GM12891 (cell line): ENCODE data around the gene CTDP1.

Experiments
- DNase-seq: peaks from one replicate; pipeline ENCODE4 v3.0.0; 2011; ENCODE audit warnings: low spot score; ENCODE audit not compliant: insufficient read length
- FAIRE-seq: peaks from 2 replicates; lab custom pipeline; 2011; peaks lifted over from hg19 to GRCh38; lab: Jason Lieb, UNC
- PAX5 ChIP-seq: IDR thresholded peaks from 2 replicates; pipeline ENCODE4 v1.6.1; 2011; ENCODE audit warnings: low read length, moderate library complexity, mild to moderate bottlenecking; ENCODE audit not compliant: insufficient read depth, severe bottlenecking
- POLR2A ChIP-seq: IDR thresholded peaks from 2 replicates; pipeline ENCODE4 v1.6.1; 2011; ENCODE audit warnings: low read depth, low read length, control low read depth
- POLR2AphosphoS5 ChIP-seq: IDR thresholded peaks from 2 replicates; pipeline ENCODE4 v1.6.1; 2011; ENCODE audit warnings: low read depth, low read length, control low read depth
- POU2F2 ChIP-seq: IDR thresholded peaks from 2 replicates; pipeline ENCODE4 v1.6.1; 2011; ENCODE audit warnings: low read depth, mild to moderate bottlenecking, control low read depth, low read length, moderate library complexity
- SPI1 ChIP-seq: IDR thresholded peaks from 2 replicates; pipeline ENCODE4 v1.6.1; 2011; ENCODE audit warnings: low read depth, low read length, control low read depth
- TAF1 ChIP-seq: IDR thresholded peaks from 2 replicates; pipeline ENCODE4 v1.6.1; 2011; ENCODE audit warnings: low read depth, low read length, control low read depth

CTDP1 gene

DNA sequence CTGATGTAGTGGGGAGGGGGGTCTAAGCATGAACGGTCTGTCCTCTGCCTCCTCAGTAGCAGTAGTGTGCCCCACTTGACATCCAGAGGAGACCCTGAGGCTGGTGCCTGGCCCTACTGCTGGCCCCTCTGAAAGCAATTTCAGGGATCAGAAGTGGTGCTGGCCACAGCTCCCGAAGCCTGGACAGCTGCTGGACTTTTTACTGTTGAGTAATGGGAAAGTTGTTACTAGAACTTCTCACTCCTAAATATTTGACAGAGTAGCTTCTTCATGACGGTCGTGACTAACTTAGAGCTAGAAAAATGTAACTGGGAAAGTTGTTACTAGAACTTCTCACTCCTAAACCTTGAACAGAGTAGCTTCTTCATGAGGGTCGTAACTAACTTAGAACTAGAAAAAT is 23.3 kb downstream of the CTDP1 start:
- DNase-seq, result no peak
- FAIRE-seq, result no peak
- no peak for TF ChIP-seq TAF1
- no peak for TF ChIP-seq PAX5
- TF ChIP-seq POLR2AphosphoS5, result no peak
- TF ChIP-seq SPI1, result no peak
- TF ChIP-seq POU2F2, result no peak
- TF ChIP-seq POLR2A, result no peak

DNA sequence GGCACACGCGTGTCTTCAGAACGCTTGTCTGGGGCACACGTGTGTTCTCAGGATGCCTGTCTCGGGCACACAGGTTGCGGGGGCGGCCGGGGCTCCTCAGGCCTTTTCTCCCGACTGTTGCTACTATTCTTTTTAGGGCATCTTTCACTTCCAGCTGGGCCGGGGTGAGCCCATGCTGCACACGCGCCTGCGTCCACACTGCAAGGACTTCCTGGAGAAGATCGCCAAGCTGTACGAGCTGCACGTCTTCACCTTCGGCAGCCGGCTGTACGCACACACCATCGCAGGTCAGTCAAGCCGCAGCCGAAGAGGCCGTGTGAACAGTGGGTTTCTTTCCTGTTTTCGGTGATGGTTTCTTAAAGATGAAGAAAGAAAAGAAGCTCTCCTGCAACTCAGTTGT is 25.0 kb downstream of the CTDP1 start:
- DNase-seq (no peak), FAIRE-seq (no peak)
- TF ChIP-seq PAX5 (no peak), POLR2A (no peak)

DNA sequence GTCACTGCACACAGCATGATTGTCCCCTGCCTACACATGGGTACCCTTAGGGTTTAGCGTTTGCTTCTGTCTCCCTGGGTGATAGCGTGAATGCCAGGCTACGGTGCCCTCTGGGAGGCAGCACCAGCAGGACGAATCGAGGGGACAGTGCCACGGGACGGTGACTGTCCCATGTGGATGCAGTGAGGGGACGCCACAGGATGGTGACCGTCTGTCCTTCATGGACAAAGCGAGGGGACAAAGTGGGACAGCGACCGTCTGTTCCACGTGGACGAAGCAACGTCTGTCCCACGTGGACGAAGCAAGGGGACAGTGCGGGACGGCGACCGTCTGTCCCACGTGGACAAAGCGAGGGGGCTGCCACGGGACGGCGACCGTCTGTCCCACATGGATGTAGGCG is 25.7 kb downstream of the CTDP1 start:
- no peak for TF ChIP-seq POU2F2
- TF ChIP-seq POLR2AphosphoS5, result no peak
- TF ChIP-seq SPI1, result no peak
- no peak for TF ChIP-seq TAF1
- no peak for TF ChIP-seq PAX5
- no peak for TF ChIP-seq POLR2A
- DNase-seq (no peak), FAIRE-seq (no peak)

DNA sequence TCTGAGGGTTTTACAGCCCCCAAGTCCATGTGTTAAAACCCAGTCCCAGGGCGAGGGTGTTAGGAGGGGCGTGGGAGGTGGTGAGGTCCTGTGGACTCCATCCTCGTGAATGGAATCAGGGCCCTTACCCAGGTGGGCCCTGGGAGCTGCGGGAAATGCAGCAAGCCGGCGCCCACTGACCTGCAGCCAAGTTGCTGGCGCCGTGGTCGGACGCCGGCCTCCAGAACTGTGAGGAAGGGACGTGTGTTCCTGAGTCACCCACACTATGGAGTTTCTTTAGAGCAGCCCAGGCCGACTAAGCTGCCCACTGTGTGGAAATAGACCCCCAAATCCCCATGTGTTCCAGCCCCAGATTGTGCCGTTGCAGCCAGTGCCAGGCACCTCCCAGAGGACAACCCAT is 26.4 kb downstream of the CTDP1 start:
- TF ChIP-seq POLR2A (no peak), PAX5 (no peak), POLR2AphosphoS5 (no peak), TAF1 (no peak), SPI1 (no peak), POU2F2 (no peak)
- no peak for DNase-seq
- no peak for FAIRE-seq

DNA sequence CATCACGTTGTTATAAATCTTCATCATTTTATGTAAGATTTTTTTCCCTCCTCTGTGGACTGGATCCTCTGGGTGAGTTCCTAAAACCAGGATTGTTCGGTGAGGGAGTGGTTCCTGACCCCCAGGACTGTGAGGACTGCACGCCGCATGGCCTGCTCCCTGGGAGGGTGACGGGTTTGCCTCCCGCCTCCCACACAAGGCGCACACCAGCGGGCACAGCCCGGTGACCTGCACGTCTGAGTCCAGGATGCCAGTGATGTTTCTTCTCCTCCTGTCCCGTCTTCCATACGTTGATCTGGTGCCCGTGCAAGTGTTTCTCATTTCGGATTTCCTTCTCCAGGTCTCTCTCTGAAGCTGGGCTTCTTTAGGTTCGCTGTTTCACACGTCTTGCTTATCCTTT is 27.1 kb downstream of the CTDP1 start:
- FAIRE-seq (no peak), DNase-seq (no peak)
- TF ChIP-seq TAF1 (no peak), POU2F2 (no peak), POLR2A (no peak), SPI1 (no peak), PAX5 (no peak), POLR2AphosphoS5 (no peak)

DNA sequence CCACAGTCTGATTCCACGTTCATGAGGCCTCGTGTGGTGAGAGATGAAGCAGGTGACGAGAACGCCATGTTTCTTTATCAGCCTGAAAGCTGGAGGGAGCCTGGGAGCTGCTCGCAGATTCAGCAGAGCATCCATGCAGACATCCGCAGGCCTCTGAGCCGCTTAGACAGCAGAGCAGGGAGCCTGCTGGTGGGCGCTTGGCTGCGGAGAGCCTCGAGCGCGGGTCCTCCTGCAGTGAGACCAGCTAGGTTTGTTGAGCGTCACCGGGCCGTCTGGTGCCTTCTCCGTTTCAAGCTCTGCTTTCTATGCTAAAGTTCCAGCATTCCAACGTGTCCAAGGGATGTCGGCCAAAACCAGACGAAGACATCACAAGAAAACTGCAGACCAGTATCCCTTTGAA is 27.6 kb downstream of the CTDP1 start:
- no peak for DNase-seq
- FAIRE-seq, result no peak
- TF ChIP-seq POU2F2, result no peak
- TF ChIP-seq TAF1, result no peak
- no peak for TF ChIP-seq PAX5
- no peak for TF ChIP-seq POLR2AphosphoS5
- no peak for TF ChIP-seq POLR2A
- TF ChIP-seq SPI1, result no peak

DNA sequence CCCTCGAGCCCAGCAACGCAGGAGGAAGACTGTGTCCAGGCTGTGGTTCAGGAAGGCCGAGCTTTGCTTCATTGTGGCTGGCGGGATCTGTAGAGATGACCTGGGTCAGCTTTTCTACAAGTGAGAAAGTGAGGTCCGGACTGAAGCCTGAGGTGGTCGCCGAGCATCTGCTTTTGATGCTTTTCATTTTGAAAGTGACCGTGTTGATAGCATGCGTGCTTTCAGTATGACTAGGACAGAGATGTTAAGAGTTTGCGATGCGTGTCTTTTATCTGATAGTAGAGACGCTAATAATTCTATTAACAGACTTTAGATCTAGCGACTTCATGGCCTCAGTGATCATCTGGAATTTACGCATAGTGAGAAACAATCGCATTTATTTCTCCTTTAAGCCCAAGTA is 28.1 kb downstream of the CTDP1 start:
- no peak for FAIRE-seq
- TF ChIP-seq POU2F2, result no peak
- no peak for TF ChIP-seq TAF1
- no peak for TF ChIP-seq POLR2A
- TF ChIP-seq POLR2AphosphoS5, result no peak
- no peak for TF ChIP-seq SPI1
- TF ChIP-seq PAX5, result no peak
- no peak for DNase-seq

DNA sequence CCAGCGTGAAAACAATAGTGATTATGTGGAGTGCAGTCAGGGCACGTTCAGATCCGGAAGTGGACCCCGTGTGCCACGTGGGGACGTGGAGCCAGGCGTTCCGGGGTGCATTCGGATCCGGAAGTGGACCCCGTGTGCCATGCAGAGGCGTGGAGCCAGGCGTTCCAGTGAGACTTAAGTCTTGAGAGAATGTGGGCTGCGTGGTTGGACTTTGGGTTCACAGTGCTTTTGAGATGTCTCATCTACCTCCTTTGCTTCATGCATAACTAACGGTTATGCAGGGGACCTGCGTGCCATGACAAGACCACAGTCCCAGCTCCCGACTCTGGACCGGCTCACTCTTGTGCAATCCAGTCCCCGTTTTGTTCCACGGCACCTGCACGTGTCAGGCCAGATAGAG is 28.8 kb downstream of the CTDP1 start:
- DNase-seq (no peak), FAIRE-seq (no peak)
- no peak for TF ChIP-seq PAX5
- TF ChIP-seq SPI1, result no peak
- TF ChIP-seq POLR2AphosphoS5, result no peak
- TF ChIP-seq TAF1, result no peak
- TF ChIP-seq POU2F2, result no peak
- no peak for TF ChIP-seq POLR2A

DNA sequence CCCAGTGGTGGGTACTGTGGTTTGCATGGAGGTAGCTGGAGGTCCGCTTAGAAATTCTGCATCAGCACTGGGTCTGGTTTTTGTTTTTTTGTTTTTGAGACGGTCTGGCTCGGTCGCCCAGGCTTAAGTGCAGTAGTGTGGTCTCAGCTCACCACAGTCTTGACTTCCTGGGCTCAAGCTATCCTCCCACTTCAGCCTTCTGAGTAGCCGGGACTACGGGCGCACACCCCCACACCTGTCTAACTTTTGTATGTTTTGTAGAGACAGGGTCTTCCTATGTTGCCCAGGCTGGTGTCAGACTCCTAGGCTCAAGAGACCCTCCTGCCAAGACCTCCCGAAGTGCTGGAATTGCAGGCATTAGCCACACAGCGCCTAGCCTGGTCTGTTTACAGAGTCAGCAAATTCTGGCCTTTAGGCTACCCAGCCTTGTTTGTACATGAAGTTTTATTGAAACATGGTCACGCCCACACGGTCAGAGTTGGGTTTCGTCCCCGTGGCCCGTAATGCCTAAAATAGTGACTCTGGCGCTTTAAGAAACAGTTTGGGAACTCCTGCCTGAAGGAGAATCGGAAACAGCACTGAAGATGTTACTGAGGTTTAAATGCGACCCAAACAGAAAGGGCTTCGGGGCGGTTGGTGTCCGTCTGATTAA is 32.7 kb downstream of the CTDP1 start:
- TF ChIP-seq TAF1 (no peak), PAX5 (no peak), POU2F2 (no peak), SPI1 (no peak), POLR2A (no peak), POLR2AphosphoS5 (no peak)
- FAIRE-seq (no peak), DNase-seq (no peak)

DNA sequence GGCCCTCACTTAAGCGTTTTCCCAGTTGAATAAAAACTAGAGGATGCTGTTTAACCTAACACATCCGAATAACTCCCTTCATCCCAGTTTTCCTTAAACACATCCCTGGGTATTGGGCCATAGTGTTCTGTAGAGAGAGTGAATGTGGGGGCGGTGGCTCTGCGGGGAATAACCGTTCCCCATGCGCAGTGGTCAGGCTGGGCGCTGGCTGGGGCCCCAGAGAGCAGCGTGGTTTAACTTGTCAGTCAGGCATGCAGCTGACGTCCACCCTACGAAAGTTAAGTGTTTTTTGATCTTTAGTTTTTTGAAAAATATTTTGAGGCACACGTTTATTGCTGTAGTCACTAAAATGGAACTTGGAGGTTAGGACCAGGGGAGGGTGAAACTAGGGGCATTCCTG is 33.7 kb downstream of the CTDP1 start:
- FAIRE-seq (no peak), DNase-seq (no peak)
- TF ChIP-seq PAX5, result no peak
- TF ChIP-seq POU2F2, result no peak
- TF ChIP-seq POLR2A, result no peak
- TF ChIP-seq POLR2AphosphoS5, result no peak
- TF ChIP-seq SPI1, result no peak
- no peak for TF ChIP-seq TAF1
